ENCODE results near the gene LETM1. TPM values are rescaled to one million over a fixed set of nuclear protein-coding genes. Genes with fewer than 3 reads are reported as not detected.

Gene LETM1
- total RNA-seq, 1 donor from 2014 or later, result 64.3 TPM

GRCh38 chr4:1807332-1807777 lies 48.6 kb downstream of the LETM1 start:
- no peak for DNase-seq (ENCODE audit: extremely low spot score, unreplicated experiment)
- H3K4me3 Mint-ChIP-seq, result no peak overlapping the region
- H3K9me3 Mint-ChIP-seq, result no peaks in the 10 kb centered on the region
- no peaks in the 10 kb centered on the region for H3K4me1 Mint-ChIP-seq (ENCODE audit: unreplicated experiment)
- TF ChIP-seq, protein P1, sequence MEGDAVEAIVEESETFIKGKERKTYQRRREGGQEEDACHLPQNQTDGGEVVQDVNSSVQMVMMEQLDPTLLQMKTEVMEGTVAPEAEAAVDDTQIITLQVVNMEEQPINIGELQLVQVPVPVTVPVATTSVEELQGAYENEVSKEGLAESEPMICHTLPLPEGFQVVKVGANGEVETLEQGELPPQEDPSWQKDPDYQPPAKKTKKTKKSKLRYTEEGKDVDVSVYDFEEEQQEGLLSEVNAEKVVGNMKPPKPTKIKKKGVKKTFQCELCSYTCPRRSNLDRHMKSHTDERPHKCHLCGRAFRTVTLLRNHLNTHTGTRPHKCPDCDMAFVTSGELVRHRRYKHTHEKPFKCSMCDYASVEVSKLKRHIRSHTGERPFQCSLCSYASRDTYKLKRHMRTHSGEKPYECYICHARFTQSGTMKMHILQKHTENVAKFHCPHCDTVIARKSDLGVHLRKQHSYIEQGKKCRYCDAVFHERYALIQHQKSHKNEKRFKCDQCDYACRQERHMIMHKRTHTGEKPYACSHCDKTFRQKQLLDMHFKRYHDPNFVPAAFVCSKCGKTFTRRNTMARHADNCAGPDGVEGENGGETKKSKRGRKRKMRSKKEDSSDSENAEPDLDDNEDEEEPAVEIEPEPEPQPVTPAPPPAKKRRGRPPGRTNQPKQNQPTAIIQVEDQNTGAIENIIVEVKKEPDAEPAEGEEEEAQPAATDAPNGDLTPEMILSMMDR (conservative IDR thresholded peaks at IDR 0.05), result no peak
- H3K36me3 Mint-ChIP-seq, result no peaks in the 10 kb centered on the region
- no peak overlapping the region for H3K27ac Mint-ChIP-seq
- H3K27me3 Mint-ChIP-seq, result no peaks in the 10 kb centered on the region

GRCh38 chr4:1806596-1807331 lies 49.2 kb downstream of the LETM1 start:
- Mint-ChIP-seq H3K4me1 (ENCODE audit: unreplicated experiment) (no peaks in the 10 kb centered on the region), H3K36me3 (no peaks in the 10 kb centered on the region), H3K9me3 (no peaks in the 10 kb centered on the region), H3K4me3 (no peak overlapping the region), H3K27ac (no peak overlapping the region), H3K27me3 (no peaks in the 10 kb centered on the region)
- TF ChIP-seq, protein P1 (conservative IDR thresholded peaks at IDR 0.05), result no peak
- DNase-seq (ENCODE audit: extremely low spot score, unreplicated experiment), result no peak

GRCh38 chr4:1806223-1806564 lies 49.8 kb downstream of the LETM1 start:
- Mint-ChIP-seq H3K4me3 (no peak overlapping the region), H3K4me1 (ENCODE audit: unreplicated experiment) (no peaks in the 10 kb centered on the region), H3K36me3 (no peaks in the 10 kb centered on the region), H3K27ac (no peak overlapping the region), H3K27me3 (no peaks in the 10 kb centered on the region), H3K9me3 (no peaks in the 10 kb centered on the region)
- TF ChIP-seq, protein P1 (conservative IDR thresholded peaks at IDR 0.05), result no peak
- no peak for DNase-seq (ENCODE audit: extremely low spot score, unreplicated experiment)

- TF ChIP-seq, protein P1 (conservative IDR thresholded peaks at IDR 0.05), result no peak
Measured at GRCh38 chr4:1805493-1806222, 50.3 kb downstream of the LETM1 start.

GRCh38 chr4:1804638-1805492 lies 51.1 kb downstream of the LETM1 start:
- Mint-ChIP-seq H3K4me1 (ENCODE audit: unreplicated experiment) (no peaks in the 10 kb centered on the region), H3K4me3 (no peak overlapping the region), H3K36me3 (no peaks in the 10 kb centered on the region), H3K27ac (no peak overlapping the region), H3K9me3 (no peaks in the 10 kb centered on the region), H3K27me3 (no peaks in the 10 kb centered on the region)
- TF ChIP-seq, protein P1 (conservative IDR thresholded peaks at IDR 0.05), result no peak
- DNase-seq (ENCODE audit: extremely low spot score, unreplicated experiment), result no peak

More at GRCh38 chr4:1805493-1806222, 50.3 kb downstream of the LETM1 start:
- H3K9me3 Mint-ChIP-seq, result no peaks in the 10 kb centered on the region
- no peaks in the 10 kb centered on the region for H3K4me1 Mint-ChIP-seq (ENCODE audit: unreplicated experiment)
- H3K4me3 Mint-ChIP-seq, result no peak overlapping the region
- no peak overlapping the region for H3K27ac Mint-ChIP-seq
- no peak for DNase-seq (ENCODE audit: extremely low spot score, unreplicated experiment)
- no peaks in the 10 kb centered on the region for H3K36me3 Mint-ChIP-seq
- no peaks in the 10 kb centered on the region for H3K27me3 Mint-ChIP-seq
